ENCODE results near the gene FKBP4. TPM values are rescaled to one million over a fixed set of nuclear protein-coding genes. Genes with fewer than 3 reads are reported as not detected.

The FKBP4 gene
- polyA plus RNA-seq, 1 donor = 41.5 TPM

DNA sequence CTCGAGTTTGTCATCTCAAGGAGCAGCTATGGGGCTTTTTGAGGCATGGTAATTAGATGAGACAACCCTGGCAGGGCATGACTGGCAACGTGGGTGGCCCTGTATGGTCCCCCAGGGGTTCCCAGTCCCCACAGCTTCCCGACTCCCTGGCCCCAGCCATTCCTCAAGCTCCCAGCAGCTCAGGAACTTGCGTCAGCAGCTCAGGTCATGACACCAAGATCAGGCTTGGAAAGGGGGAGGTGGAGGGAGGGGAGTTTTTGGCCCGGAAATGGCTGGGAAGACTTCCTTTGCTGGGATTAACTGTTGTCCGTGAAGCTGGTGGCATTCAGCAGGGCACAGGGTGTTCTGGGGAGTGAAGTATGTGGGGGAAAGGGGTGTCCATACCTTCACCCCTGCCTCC is 50.5 kb downstream of the FKBP4 start:
- no peak for DNase-seq (ENCODE audit: low read depth)

DNA sequence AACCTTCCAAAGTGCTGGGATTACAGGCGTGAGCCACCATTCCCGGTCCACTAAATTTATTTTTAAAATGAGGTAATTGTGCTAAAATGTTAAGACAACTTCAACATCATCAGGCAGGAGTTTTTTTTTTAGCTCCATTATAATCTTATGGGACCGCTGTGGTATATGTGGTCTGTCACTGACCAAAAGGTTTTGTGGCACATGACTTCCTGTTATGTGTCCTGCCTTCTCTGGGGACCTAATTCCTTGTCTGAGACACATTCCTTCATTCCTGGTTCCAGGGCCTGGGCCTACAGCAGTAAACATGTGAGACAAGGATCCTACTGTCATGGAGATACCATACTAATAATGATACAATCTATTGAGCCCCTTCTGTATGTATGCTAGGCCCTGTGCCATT is 57.2 kb downstream of the FKBP4 start:
- no peak for DNase-seq (ENCODE audit: low read depth)

- peak; percentile 36 for DNase-seq (ENCODE audit: low read depth)
These were observed 58.9 kb downstream of the FKBP4 start for GRCh38 chr12:2853626-2854025.

Other genes with a start within 250 kb of the FKBP4 start
- 32.6 TPM for gene ITFG2, start 17.7 kb downstream of the FKBP4 start, polyA plus RNA-seq (ENCODE audit: insufficient read length)
- gene NRIP2, start 40.1 kb downstream of the FKBP4 start, polyA plus RNA-seq (ENCODE audit: insufficient read length) = 6.2 TPM
- 1.2 TPM for gene TEX52, start 62.1 kb downstream of the FKBP4 start, polyA plus RNA-seq (ENCODE audit: insufficient read length)
- 13.7 TPM for gene FOXM1, start 82.2 kb downstream of the FKBP4 start, polyA plus RNA-seq (ENCODE audit: insufficient read length)
- 21.3 TPM for gene RHNO1, start 82.3 kb downstream of the FKBP4 start, polyA plus RNA-seq (ENCODE audit: insufficient read length)
- gene TULP3, start 95.9 kb downstream of the FKBP4 start, polyA plus RNA-seq (ENCODE audit: insufficient read length) = 24.1 TPM
- 99.9 TPM for gene TEAD4, start 164.4 kb downstream of the FKBP4 start, polyA plus RNA-seq (ENCODE audit: insufficient read length)

All from forelimb muscle (tissue), 1 donor.